ENCODE results near the gene G6PC3.
"Not testable (repeated sequence)": the region's sequence is repeated elsewhere in the genome, so short reads cannot be mapped to it uniquely, and the experiment has no call there.

G6PC3 gene

GRCh38 chr17:44097110-44097958 is 26.8 kb downstream of the G6PC3 start:
- no peak for DNase-seq (ENCODE audit: low read depth, low spot score)
- no peak overlapping the region for H3K27ac ChIP-seq

DNA sequence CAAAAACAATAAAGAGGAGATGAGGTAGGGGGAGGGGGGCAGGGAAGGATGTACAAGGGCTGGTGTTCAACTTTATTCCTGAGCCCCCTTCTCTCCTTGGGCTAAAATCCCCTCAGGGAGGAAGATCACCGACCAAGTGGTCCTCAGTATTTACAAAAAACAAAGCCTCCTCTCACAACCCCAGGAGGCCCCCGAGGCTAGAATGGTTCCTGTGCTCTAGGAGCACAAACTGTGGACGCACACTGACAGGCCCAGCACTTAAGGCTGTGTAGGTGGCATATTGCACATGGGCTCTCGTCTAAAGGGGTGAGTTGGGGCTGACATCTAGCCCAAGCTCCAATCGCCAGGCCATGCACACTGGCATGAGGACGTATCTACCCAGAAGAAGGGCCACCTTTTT is 31.3 kb downstream of the G6PC3 start:
- H3K27ac ChIP-seq; DNase-seq (ENCODE audit: low read depth, low spot score): not testable (repeated sequence)

DNA sequence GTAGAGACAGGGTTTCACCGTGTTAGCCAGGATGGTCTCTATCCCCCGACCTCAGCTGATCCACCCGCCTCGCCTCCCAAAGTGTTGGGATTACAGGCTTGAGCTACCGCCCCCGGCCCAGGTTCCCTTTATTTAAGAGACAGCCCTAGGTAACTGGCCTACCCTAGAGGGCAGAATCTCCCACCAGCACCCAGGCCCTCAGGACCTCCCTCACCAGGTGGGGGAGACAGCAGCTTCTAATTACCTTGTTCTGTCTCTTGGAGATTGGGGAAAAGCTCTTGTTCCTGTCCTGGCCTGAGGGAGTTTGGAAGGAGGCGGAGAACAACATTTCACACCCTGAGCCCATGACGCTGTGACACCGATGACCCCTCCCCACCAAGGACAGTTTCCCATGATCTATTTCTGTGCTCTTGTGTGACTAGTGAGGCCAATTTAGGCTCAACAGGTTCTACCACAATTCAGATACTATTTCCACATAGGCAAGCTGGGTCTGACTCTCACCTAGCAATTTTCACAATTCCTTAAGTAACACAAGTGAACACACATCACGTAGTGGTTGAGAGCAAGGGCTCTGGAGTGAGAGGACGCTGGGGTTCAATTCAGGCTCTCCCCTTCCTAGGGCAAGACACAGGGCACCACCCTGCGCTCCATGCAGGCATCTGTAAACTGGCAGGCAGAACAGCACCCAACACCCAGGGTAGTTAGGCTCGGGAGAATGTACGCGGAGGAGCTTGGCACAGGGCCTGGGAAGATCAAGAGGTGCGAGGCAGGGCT is 32.5 kb downstream of the G6PC3 start:
- no peak for DNase-seq (ENCODE audit: low read depth, low spot score)
- no peak overlapping the region for H3K27ac ChIP-seq

DNA sequence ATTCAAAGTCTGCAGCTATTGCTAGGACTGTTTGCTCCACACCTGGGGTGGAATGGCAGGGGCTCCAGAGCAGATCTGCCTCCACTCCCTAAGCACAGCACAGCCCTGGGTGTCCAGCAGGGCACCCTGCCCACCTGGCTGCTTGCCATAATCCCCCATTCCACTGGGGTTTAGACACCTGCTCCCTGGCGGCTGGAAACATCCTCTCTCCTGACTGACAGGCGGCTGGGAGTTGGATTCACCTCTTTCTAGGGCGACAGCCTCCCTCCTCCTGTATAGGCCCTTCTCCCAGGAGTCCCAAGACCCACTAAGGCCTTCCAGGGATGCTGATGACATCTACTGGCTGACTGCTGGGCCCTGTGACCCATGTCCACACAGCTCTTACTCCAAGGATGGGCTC is 34.9 kb downstream of the G6PC3 start:
- DNase-seq (ENCODE audit: low read depth, low spot score), result no peak
- no peak overlapping the region for H3K27ac ChIP-seq

- H3K27ac ChIP-seq, result no peak overlapping the region
- no peak for DNase-seq (ENCODE audit: low read depth, low spot score)
These were observed 35.4 kb downstream of the G6PC3 start for GRCh38 chr17:44105941-44106340.

DNA sequence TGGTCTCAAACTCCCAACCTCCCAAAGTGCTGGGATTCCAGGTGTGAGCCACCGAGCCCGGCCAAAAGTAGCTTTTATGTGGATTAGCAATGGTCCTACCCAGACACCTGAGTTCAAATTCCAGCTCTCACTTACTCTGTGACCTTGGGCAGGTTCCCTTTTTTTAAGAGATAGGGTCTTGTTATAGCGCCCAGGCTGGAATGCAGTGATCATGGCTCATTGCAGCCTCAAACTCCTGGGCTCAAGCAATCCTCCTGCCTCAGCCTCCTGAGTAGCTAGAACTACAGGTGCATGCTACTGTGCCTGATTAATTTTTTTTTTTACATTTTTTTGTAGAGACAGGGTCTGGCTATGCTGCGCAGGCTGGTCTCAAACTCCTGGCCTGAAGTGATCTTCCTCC is 36.3 kb downstream of the G6PC3 start:
- DNase-seq (ENCODE audit: low read depth, low spot score), result no peak
- H3K27ac ChIP-seq, result no peak overlapping the region

- DNase-seq (ENCODE audit: low read depth, low spot score), result no peak
- H3K27ac ChIP-seq, result no peak overlapping the region
These were observed 38.1 kb downstream of the G6PC3 start for GRCh38 chr17:44108440-44109311.

- DNase-seq (ENCODE audit: low read depth, low spot score), result no peak
- no peak overlapping the region for H3K27ac ChIP-seq
These were observed 38.7 kb downstream of the G6PC3 start for GRCh38 chr17:44109312-44109630.

DNA sequence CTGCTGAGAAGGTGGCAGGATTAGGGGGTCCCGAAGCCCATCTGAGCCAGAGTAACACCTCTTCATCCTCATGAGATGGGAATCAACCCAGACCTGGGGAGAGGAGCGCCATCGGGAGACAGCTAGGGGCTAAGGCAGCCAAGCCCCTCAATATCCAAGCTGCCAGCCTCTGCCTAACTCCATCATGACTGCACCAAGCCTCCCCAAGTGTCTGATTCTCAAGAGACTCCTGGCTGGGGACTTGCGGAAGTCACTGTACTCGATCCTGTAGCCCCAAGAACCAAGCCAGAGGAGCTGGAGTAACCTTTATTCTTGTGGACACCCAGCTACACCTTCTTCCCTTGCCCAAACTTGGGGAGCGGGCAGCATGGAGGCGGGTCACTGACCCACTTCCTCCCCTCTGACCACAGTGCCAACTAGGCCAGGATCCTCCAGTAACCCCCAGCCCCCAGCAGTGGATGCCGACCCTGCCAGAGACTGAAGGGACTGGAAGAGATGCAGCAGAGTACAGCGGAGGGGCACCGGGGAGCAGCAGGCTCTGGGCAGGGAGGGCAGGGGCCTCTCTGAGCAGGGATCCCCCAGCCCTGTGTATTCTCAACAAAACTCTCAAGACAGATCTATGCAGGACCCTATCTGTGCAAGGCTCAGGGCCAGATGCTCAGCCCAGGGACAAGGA is 39.6 kb downstream of the G6PC3 start:
- no peak overlapping the region for H3K27ac ChIP-seq
- no peak for DNase-seq (ENCODE audit: low read depth, low spot score)

- H3K27ac ChIP-seq, result no peak overlapping the region
These were observed 40.5 kb downstream of the G6PC3 start for GRCh38 chr17:44110823-44111633.

GRCh38 chr17:44111777-44112176 is 41.2 kb downstream of the G6PC3 start:
- H3K27ac ChIP-seq, result no peak overlapping the region
- no peak for DNase-seq (ENCODE audit: low read depth, low spot score)

More at GRCh38 chr17:44110823-44111633, 40.5 kb downstream of the G6PC3 start:
- DNase-seq (ENCODE audit: low read depth, low spot score), result no peak

GRCh38 chr17:44112284-44113280 is 42.0 kb downstream of the G6PC3 start:
- H3K27ac ChIP-seq, result no peak overlapping the region
- no peak for DNase-seq (ENCODE audit: low read depth, low spot score)

DNA sequence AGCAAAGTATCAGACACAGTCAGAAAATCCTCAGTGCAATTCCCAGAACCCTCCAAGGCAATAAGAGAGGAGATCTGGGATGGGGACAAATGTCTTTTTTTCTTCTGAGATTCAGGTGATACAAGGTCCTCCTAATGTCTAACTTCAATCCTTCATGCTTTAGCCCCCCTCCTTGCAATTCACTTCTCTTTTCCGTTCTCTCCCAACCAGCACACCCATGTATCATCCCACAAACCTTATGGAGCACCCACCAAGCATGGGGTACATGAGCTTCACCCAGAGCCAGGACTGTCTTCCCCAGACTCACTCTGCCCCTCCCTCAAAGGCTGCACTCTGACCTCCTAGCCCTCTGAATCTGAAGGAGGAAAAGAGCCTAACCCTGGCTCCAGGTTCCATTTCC is 42.8 kb downstream of the G6PC3 start:
- no peak for DNase-seq (ENCODE audit: low read depth, low spot score)

GRCh38 chr17:44113868-44114840 is 43.6 kb downstream of the G6PC3 start:
- no peak overlapping the region for H3K27ac ChIP-seq
- no peak for DNase-seq (ENCODE audit: low read depth, low spot score)

More for the DNA sequence above, 42.8 kb downstream of the G6PC3 start:
- H3K27ac ChIP-seq, result no peak overlapping the region

DNA sequence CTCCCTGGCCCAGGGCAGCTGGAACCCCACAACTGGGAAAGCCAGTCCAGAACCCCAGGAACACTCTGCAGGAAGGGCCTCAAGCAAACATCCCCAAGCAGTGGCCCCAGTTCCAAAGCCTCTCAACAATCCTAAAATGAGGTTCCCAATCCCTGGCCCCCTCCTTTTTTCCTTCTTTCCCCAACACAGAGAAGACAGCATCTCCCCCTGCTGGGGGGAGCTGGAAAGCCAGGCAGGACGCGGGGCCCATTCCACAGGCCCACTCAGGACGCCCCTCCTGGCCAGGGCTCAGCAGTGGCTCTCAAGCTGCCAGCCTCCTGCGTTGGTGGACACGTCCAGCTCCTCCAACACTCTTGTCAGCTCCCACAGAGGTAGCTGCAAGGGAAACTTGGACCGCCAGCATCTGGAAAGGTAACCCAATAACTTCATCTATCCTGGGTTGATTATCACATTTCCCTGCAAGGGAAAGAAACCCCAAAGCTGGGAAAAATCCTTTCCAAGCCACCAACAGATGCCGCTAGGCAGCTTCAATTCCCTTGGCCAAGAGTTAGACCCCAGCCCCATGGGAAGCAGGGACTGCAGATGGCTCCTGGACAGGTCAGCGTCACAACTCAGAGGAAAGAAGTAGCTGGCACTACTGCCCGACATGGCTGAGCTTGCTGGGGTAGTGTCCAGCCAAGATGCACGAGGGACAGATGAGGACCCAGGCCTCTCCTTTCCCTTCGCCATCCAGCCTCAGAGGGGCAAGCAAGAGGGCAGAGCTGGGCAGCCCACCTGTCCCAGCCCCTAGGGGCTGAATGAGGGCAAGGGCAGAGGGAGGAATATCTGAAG is 45.3 kb downstream of the G6PC3 start:
- no peak overlapping the region for H3K27ac ChIP-seq
- DNase-seq (ENCODE audit: low read depth, low spot score), result no peak

DNA sequence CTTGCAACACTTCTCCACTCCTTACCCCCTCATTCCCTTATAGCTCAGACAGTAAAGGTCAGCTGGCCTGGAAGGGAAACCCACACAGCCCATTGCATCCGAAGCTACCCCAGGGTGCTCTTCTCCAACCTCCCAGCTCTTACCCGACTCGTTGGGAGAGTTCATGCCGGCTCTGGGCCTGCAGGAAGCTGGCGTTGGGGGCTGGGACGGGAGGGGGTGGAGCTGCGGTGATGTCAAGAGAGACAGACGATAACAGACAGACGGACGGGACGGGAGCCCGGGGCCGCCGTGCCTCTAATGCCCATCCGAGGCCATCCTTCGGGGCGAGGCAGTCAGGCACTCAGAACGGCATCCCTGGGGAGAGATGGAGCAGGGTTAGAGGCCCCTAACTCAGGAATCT is 46.8 kb downstream of the G6PC3 start:
- DNase-seq (ENCODE audit: low read depth, low spot score), result no peak
- H3K27ac ChIP-seq, result no peak overlapping the region

Data from epithelial cell of prostate (primary cell).